HL-60 (cell line): ENCODE measurements around the gene UROD.

ENCODE experiments used
- CTCF ChIP-seq: IDR thresholded peaks from one replicate; pipeline ENCODE4 v1.5.1; 2011; ENCODE audit warnings: low read length, control low read depth, inconsistent platforms; ENCODE audit not compliant: insufficient read depth
- POLR2AphosphoS5 ChIP-seq: IDR thresholded peaks from 2 replicates; pipeline ENCODE4 v1.6.1; 2012; ENCODE audit warnings: low read depth
- REST ChIP-seq: IDR thresholded peaks from 2 replicates; pipeline ENCODE4 v1.6.1; 2012; ENCODE audit warnings: low read depth; ENCODE audit not compliant: insufficient replicate concordance

GRCh38 chr1:44988531-44989156 lies 23.4 kb upstream of the UROD start:
- TF ChIP-seq REST = no peak
- no peak for TF ChIP-seq CTCF
- TF ChIP-seq POLR2AphosphoS5 = no peak
